NCI-H146 treated with DMSO at 0.1 percent for 48 hours (cell line): ENCODE results near the gene ICOSLG.
"Not testable (repeated sequence)": the region's sequence is repeated elsewhere in the genome, so short reads cannot be mapped to it uniquely, and the experiment has no call there.

Source experiments
- DNase-seq: peaks from one replicate; lab custom pipeline; 2025; ENCODE audit not compliant: unreplicated experiment; lab: John Stamatoyannopoulos, UW

The ICOSLG gene

GRCh38 chr21:44227614-44228013, 13.1 kb downstream of the ICOSLG start:
- DNase-seq: not testable (repeated sequence)

GRCh38 chr21:44225605-44226004, 15.1 kb downstream of the ICOSLG start:
- not testable (repeated sequence) for DNase-seq

- DNase-seq: not testable (repeated sequence)
Observed at GRCh38 chr21:44223334-44223733, 17.4 kb downstream of the ICOSLG start.

GRCh38 chr21:44220674-44221073, 20.1 kb downstream of the ICOSLG start:
- not testable (repeated sequence) for DNase-seq

- DNase-seq: not testable (repeated sequence)
Observed at GRCh38 chr21:44218461-44218860, 22.3 kb downstream of the ICOSLG start.

- not testable (repeated sequence) for DNase-seq
Observed at GRCh38 chr21:44211978-44212377, 28.8 kb downstream of the ICOSLG start.

GRCh38 chr21:44211574-44211973, 29.2 kb downstream of the ICOSLG start:
- DNase-seq: not testable (repeated sequence)

- DNase-seq: not testable (repeated sequence)
Observed at GRCh38 chr21:44207860-44208646, 32.7 kb downstream of the ICOSLG start.

- DNase-seq: not testable (repeated sequence)
Observed at GRCh38 chr21:44206698-44207676, 33.8 kb downstream of the ICOSLG start.

- not testable (repeated sequence) for DNase-seq
Observed at GRCh38 chr21:44206187-44206586, 34.6 kb downstream of the ICOSLG start.

GRCh38 chr21:44202590-44203299, 38.0 kb downstream of the ICOSLG start:
- DNase-seq: not testable (repeated sequence)

GRCh38 chr21:44199997-44200396, 40.7 kb downstream of the ICOSLG start:
- DNase-seq: not testable (repeated sequence)

- peak; percentile 74 for DNase-seq
Observed at GRCh38 chr21:44199448-44199847, 41.3 kb downstream of the ICOSLG start.

- not testable (repeated sequence) for DNase-seq
Observed at GRCh38 chr21:44197156-44197516, 43.6 kb downstream of the ICOSLG start.

- DNase-seq: not testable (repeated sequence)
Observed at GRCh38 chr21:44196212-44197155, 44.3 kb downstream of the ICOSLG start.

GRCh38 chr21:44194888-44195287, 45.9 kb downstream of the ICOSLG start:
- not testable (repeated sequence) for DNase-seq

- not testable (repeated sequence) for DNase-seq
Observed at GRCh38 chr21:44194451-44194850, 46.3 kb downstream of the ICOSLG start.

GRCh38 chr21:44193108-44193507, 47.6 kb downstream of the ICOSLG start:
- not testable (repeated sequence) for DNase-seq

GRCh38 chr21:44190349-44191271, 50.1 kb downstream of the ICOSLG start:
- DNase-seq: not testable (repeated sequence)
